ENCODE measurements around the gene ELP1.

DNA sequence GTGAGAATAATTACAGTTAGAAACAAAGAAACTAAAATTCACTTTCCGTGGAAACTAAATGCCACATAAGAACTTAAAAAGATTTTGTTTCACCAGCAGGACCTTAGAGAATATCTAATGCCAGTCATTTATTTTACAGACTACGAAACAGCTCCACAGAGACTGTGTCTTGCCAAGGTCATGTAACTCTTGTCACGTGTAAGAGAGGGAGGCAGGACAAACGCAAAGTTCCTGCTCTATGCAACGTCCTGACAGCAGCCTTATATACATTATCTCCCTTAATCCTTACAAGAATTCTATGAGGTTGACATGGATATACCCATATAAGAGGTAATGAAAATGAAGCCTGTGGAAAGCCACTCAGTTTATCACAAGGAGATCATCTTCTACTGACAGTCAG lies 40.0 kb upstream of the ELP1 start:
- TF ChIP-seq, protein P1, sequence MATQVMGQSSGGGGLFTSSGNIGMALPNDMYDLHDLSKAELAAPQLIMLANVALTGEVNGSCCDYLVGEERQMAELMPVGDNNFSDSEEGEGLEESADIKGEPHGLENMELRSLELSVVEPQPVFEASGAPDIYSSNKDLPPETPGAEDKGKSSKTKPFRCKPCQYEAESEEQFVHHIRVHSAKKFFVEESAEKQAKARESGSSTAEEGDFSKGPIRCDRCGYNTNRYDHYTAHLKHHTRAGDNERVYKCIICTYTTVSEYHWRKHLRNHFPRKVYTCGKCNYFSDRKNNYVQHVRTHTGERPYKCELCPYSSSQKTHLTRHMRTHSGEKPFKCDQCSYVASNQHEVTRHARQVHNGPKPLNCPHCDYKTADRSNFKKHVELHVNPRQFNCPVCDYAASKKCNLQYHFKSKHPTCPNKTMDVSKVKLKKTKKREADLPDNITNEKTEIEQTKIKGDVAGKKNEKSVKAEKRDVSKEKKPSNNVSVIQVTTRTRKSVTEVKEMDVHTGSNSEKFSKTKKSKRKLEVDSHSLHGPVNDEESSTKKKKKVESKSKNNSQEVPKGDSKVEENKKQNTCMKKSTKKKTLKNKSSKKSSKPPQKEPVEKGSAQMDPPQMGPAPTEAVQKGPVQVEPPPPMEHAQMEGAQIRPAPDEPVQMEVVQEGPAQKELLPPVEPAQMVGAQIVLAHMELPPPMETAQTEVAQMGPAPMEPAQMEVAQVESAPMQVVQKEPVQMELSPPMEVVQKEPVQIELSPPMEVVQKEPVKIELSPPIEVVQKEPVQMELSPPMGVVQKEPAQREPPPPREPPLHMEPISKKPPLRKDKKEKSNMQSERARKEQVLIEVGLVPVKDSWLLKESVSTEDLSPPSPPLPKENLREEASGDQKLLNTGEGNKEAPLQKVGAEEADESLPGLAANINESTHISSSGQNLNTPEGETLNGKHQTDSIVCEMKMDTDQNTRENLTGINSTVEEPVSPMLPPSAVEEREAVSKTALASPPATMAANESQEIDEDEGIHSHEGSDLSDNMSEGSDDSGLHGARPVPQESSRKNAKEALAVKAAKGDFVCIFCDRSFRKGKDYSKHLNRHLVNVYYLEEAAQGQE (IDR thresholded peaks at IDR 0.05; ENCODE audit: insufficient read depth in 1 of 2, low read depth in 2 of 2, low read length in 2 of 2): no peak
- TF ChIP-seq POLR2AphosphoS5 (IDR thresholded peaks at IDR 0.05; ENCODE audit: low read depth, low read length): no peak
- no peak for TF ChIP-seq TAF1 (IDR thresholded peaks at IDR 0.05; ENCODE audit: borderline replicate concordance, insufficient read depth, low read length)
- no peak for TF ChIP-seq FOXP2 (optimal IDR thresholded peaks at IDR 0.05; ENCODE audit: borderline replicate concordance, extremely low read depth, extremely low read length, insufficient read depth)

All from PFSK-1 (cell line).